K562 (cell line): ENCODE measurements around the gene EGLN1. TPM values are rescaled to one million over a fixed set of nuclear protein-coding genes. Genes with fewer than 3 reads are reported as not detected.
"Not testable (repeated sequence)": the region's sequence is repeated elsewhere in the genome, so short reads cannot be mapped to it uniquely, and the experiment has no call there.

Source experiments
- ATAC-seq: fragments of 200-7000 bp; cut with Tn5 transposase; 3 replicates; pipeline ENCODE4 v1.9.1; 2020; ENCODE audit warnings: moderate library complexity
- BruUV-seq: library from RNA; stranded (reverse); fragments of 400-500 nt; replicated peaks from 2 replicates; lab custom pipeline; 2021; lab: Mats Ljungman, UMichigan
- CTCF ChIA-PET: fragments of 300-600 bp; formaldehyde crosslinking; extraction: SDS; loops from one replicate; lab custom pipeline; 2021; ENCODE audit warnings: low intra/inter-chr PET ratio; lab: Yijun Ruan, JAX
- POLR2A ChIA-PET: fragments of 300-600, 350-650 bp; sonication (Branson Sonifier 250); formaldehyde crosslinking; extraction: SDS; loops from one replicate; lab custom pipeline; 2021; ENCODE audit warnings: antibody characterized with exemption, inconsistent platforms; lab: Yijun Ruan, JAX
- DNase-seq, 4 experiments: peaks; one replicate each; pipeline versions ENCODE4 v3.0.0 to v3.0.0-alpha.2; 2011 to 2018; ENCODE audit warnings: low spot score in 3 of 4, mixed read lengths in 3 of 4; ENCODE audit errors: extremely low read depth in 1 of 4
- FAIRE-seq: peaks from 2 replicates; lab custom pipeline; 2011; peaks lifted over from hg19 to GRCh38; lab: Jason Lieb, UNC
- H2AFZ ChIP-seq: 2 replicates; pipeline ENCODE4 v1.6.0; 2011; ENCODE audit warnings: low read depth, low read length, control low read depth, inconsistent platforms
- H3K27ac ChIP-seq: fragments of 200-600 bp; 3 replicates; pipeline ENCODE4 v1.8.0; 2011; ENCODE audit warnings: low read depth, mild to moderate bottlenecking, control low read depth, inconsistent platforms, low read length, moderate library complexity, mixed read lengths; ENCODE audit errors: extremely low read depth
- H3K27me3 ChIP-seq, 2 experiments: fragments of 300-600 bp in 1 of 2; 2 replicates in 1 of 2; 3 replicates in 1 of 2; pipeline versions ENCODE4 v1.6.0 to v1.8.0; 2011; ENCODE audit warnings: inconsistent platforms in 2 of 2, low read length in 2 of 2, mild to moderate bottlenecking in 1 of 2, mixed read lengths in 1 of 2, moderate library complexity in 1 of 2; ENCODE audit not compliant: control insufficient read depth in 2 of 2, insufficient read depth in 2 of 2
- H3K36me3 ChIP-seq: fragments of 300-600 bp; 3 replicates; pipeline ENCODE4 v1.8.0; 2011; ENCODE audit warnings: mild to moderate bottlenecking, low read length, inconsistent platforms; ENCODE audit not compliant: control insufficient read depth, insufficient read depth
- H3K4me1 ChIP-seq, 2 experiments: fragments of 200-600 bp in 1 of 2; replicated peaks in 1 of 2; 2 replicates in 1 of 2; 3 replicates in 1 of 2; pipeline versions ENCODE4 v1.5.1 to v1.8.0; 2011; ENCODE audit warnings: inconsistent platforms in 2 of 2, low read length in 2 of 2, mild to moderate bottlenecking in 1 of 2, mixed read lengths in 1 of 2, moderate library complexity in 1 of 2; ENCODE audit not compliant: control insufficient read depth in 2 of 2, insufficient read depth in 2 of 2
- H3K4me2 ChIP-seq: 2 replicates; pipeline ENCODE4 v1.6.1; 2011; ENCODE audit warnings: low read length, control low read depth, inconsistent platforms, mixed read lengths; ENCODE audit not compliant: insufficient read depth
- H3K4me3 ChIP-seq: fragments of 200-600 bp; sonication (generic), shearing (Covaris generic); 2 replicates; pipeline ENCODE4 v1.5.1; 2016; ENCODE audit warnings: control low read depth, inconsistent platforms
- H3K79me2 ChIP-seq: fragments of 200-600 bp; 3 replicates; pipeline ENCODE4 v1.8.0; 2011; ENCODE audit warnings: low read length, inconsistent platforms; ENCODE audit not compliant: control insufficient read depth, insufficient read depth
- H3K9ac ChIP-seq, 2 experiments: 2 replicates each; pipeline versions ENCODE4 v1.6.0 to v1.6.1; 2011; ENCODE audit warnings: low read depth in 2 of 2, low read length in 2 of 2, control low read depth in 1 of 2, inconsistent platforms in 1 of 2, mild to moderate bottlenecking in 1 of 2, mixed read lengths in 1 of 2; ENCODE audit not compliant: insufficient read depth in 1 of 2
- H3K9me1 ChIP-seq: one replicate; pipeline ENCODE4 v1.6.0; 2011; ENCODE audit warnings: inconsistent platforms, mild to moderate bottlenecking, low read length, moderate library complexity; ENCODE audit not compliant: control insufficient read depth, insufficient read depth
- H3K9me3 ChIP-seq: replicated peaks from 2 replicates; pipeline ENCODE4 v1.5.1; 2011; ENCODE audit warnings: low read depth, low read length, inconsistent platforms; ENCODE audit not compliant: control insufficient read depth, insufficient read depth
- H4K20me1 ChIP-seq: replicated peaks from 2 replicates; pipeline ENCODE4 v1.6.1; 2011; ENCODE audit warnings: low read length, inconsistent platforms, mixed read lengths; ENCODE audit not compliant: control insufficient read depth, insufficient read depth
- BCOR ChIP-seq: fragments of 450-650 bp; IDR thresholded peaks from 2 replicates; pipeline ENCODE4 v1.6.1; 2016
- RBM25 ChIP-seq: fragments of 200-400 bp; formaldehyde crosslinking; IDR thresholded peaks from 2 replicates; pipeline ENCODE4 v1.6.1; 2018; ENCODE audit warnings: low read length, low read depth, moderate library complexity; ENCODE audit not compliant: severe bottlenecking
- TRIM28 ChIP-seq: fragments of 450-650 bp; IDR thresholded peaks from 2 replicates; pipeline ENCODE4 v1.6.1; 2017
- WGBS: fragments of 100-300 bp; shearing (Covaris generic); methylation state at CpG from one replicate; pipeline ENCODE4 v1.1.6; 2016; ENCODE audit warnings: low coverage, mixed read lengths; ENCODE audit not compliant: insufficient coverage; ENCODE audit errors: missing lambda C conversion rate; 5-methylcytosine and 5-hydroxymethylcytosine counted together
- in situ Hi-C: fragments of 300-500 bp; cut with MboI; formaldehyde crosslinking; loops from 4 replicates; pipeline ENCODE4 v1.15.0; 2018; ENCODE audit warnings: inconsistent platforms, mixed read lengths
- intact Hi-C: fragments of 100-400 bp; cut with micrococcal nuclease; formaldehyde crosslinking; loops from 2 replicates; pipeline ENCODE4 v1.14.2; 2022
- polyA plus RNA-seq, 8 experiments: library from polyadenylated mRNA; depleted of rRNA in 4 of 8; stranded (reverse) in 5 of 8; unstranded in 3 of 8; fragments of >200 nt; fragmentation: Nextera tagmentation in 2 of 8; fragmentation: Illumina TruSeq in 1 of 8; extraction: Ambion mirVana in 2 of 8; extraction: Trizol in 1 of 8; gene quantifications; 2 replicates each; pipeline versions ENCODE4 v1.2.1 to v1.2.3, GENCODE V29; 2011 to 2014; ENCODE audit warnings: inconsistent platforms in 1 of 8, missing spikeins in 1 of 8
- total RNA-seq, 7 experiments: library from RNA; depleted of rRNA in 6 of 7; stranded (reverse); fragments of >200 nt in 6 of 7; fragmentation: Illumina TruSeq in 2 of 7; extraction: Trizol in 2 of 7; gene quantifications; 2 replicates each; pipeline versions ENCODE4 v1.2.1 to v1.2.3, GENCODE V29; 2011 to 2021; ENCODE audit warnings: low replicate concordance in 1 of 7

EGLN1 gene
- total and polyA plus RNA-seq, 9 of the 15 experiments (the other 6 are each of a cell fraction or from before 2014, with no cell fraction given): 5.2 to 54.3 (median 24.6) TPM

DNA sequence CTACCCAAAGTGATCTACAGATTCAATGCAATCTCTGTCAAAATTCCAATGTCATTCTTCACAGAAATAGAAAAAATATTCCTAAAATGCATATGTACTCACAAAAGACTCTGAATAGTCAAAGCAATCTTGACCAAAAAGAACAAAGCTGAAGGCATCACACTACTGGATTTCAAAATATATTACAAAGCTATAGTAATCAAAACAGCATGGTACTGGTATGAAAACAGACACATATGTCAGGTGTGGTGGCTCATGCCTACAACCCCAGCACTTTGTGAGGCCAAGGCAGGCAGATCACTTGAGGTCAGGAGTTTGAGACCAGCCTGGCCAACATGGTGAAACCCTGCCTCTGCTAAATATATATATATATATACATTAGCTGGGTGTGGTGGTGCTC lies 35.9 kb upstream of the EGLN1 start:
- POLR2A ChIA-PET, ATAC-seq, H2AFZ ChIP-seq, H3K36me3 ChIP-seq, H3K79me2 ChIP-seq, H3K9me3 ChIP-seq, H4K20me1 ChIP-seq, H3K27ac ChIP-seq, H3K9ac ChIP-seq, DNase-seq, intact Hi-C loops, in situ Hi-C loops, H3K4me3 ChIP-seq, FAIRE-seq, H3K4me2 ChIP-seq, H3K4me1 ChIP-seq, BruUV-seq, CTCF ChIA-PET, H3K27me3 ChIP-seq, H3K9me1 ChIP-seq: not testable (repeated sequence)
- TF ChIP-seq TRIM28: 0 out of 2 replicates have a peak, but pooled peaks have one; percentile 74
- TF ChIP-seq BCOR: peak; percentile 42; the same call in 1 of the 2 replicates
- TF ChIP-seq RBM25: peak; percentile 67

DNA sequence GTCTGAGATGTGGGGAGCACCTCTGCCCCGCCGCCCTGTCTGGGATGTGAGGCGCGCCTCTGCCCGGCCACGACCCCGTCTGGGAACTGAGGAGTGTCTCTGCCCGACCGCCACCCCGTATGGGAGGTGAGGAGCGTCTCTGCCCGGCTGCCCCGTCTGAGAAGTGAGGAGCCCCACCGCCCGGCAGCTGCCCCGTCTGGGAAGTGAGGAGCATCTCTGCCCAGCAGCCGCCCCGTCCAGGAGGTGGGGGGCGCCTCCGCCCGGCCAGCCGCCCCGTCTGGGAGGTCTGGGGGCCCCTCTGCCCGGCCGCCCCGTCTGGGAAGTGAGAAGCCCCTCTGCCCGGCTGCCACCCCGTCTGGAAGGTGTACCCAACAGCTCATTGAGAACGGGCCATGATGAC lies 32.0 kb upstream of the EGLN1 start:
- CTCF ChIA-PET, DNase-seq, H3K79me2 ChIP-seq, POLR2A ChIA-PET, H3K36me3 ChIP-seq, H3K9ac ChIP-seq, H3K27me3 ChIP-seq, H3K9me1 ChIP-seq, FAIRE-seq, in situ Hi-C loops, H3K4me1 ChIP-seq, H3K27ac ChIP-seq, H3K4me2 ChIP-seq, H2AFZ ChIP-seq, BruUV-seq, H3K9me3 ChIP-seq, H4K20me1 ChIP-seq, ATAC-seq, intact Hi-C loops, H3K4me3 ChIP-seq: not testable (repeated sequence)
- WGBS: 6% methylated on average over 25 of the region's 29 CpGs
